GM19324 (cell line): ENCODE data around the gene POLR2I.

Experiments used
- ATAC-seq: cut with Tn5 transposase; IDR thresholded peaks from one replicate; pipeline ENCODE4 v1.9.1; 2021; ENCODE audit warnings: mild to moderate bottlenecking, moderate library complexity; ENCODE audit not compliant: unreplicated experiment, low FRiP score

Gene POLR2I

DNA sequence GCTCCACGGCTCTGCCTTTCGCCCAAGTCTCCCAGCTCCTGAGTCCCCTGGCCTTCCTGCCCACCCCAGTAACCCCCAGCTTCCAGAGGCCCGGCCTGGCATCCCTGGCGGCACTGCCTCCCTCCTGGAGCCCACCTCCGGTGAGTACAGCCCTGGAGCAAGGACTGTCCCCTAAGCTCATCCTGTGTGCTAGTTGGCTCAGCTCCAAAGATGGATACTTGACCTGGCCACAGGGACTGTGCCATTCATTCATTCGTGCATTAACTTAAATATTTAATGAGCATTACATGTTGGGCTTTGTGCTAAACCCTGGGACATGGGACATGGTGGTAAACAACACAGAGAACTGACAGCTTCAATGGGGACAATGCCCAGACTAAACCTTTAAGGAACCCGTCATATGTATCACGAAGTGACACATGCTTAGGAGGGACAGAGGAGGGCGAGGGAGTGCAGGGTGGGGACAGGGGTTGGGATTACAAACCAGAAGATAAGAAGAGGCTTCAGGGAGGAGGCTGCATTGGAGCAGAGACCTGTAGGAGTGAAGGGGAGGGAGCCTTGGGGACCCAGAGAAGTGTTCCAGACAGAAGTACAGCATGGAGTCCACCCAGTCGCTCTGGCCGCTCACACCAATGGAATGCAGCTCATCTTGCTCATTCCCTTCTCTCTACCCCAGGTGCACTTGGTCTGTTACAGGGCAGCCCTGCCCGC, 10.7 kb downstream of the POLR2I start:
- ATAC-seq: no peak

DNA sequence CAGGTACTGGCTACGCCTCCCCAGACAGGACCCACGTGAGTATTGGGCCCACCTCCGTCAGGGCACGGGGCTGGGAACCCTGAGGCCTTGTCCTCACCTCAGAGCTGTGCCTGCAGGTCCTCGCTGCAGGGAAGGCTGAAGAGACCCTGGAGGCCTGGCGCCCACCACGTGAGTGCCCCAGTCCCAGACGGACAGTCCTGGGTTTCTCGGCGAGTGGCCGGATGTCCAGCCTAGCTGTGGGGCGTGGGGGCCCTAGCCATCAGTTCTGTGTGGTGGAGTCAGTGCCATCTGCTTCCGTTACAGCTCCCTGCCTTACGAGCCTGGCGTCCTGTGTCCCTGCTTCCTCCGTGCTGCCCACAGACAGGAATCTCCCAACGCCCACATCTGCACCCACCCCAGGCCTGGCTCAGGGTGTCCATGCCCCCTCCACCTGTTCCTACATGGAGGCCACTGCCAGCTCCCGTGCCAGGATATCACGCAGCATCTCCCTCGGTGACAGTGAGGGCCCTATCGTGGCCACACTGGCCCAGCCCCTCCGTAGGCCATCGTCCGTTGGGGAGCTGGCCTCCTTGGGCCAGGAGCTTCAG, 11.5 kb downstream of the POLR2I start:
- ATAC-seq: no peak

DNA sequence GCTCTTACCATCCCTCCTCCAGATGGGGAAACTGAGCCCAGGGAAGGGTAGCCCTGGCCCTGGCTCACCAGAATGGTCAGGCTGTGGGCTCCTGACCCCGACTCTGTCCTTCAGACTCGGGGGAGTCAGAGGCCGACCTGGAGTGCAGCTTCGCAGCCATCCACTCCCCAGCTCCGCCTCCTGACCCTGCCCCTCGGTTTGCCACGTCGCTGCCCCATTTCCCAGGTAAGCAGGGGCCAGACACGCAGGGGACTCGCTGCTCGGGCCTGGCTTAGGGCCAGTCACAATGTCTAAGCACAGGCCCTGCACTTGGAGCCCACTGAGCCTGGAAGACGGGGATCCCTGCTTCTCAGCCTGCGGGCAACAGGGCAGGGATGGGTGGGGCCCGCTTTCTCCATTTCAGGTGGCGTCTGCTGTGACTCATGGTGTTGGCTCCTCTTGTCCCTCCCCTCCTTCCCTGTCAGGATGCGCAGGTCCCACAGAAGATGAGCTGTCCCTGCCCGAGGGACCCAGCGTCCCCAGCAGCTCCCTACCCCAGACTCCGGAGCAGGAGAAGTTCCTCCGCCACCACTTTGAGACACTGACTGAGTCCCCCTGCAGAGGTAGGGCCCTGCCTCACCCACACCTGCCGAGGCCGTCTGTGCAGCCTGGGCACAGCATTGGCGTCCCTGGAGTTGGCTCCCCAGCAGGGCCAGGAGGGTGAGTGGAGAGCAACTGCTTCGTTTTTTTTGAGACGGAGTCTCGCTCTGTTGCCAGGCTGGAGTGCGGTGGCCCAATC, 12.9 kb downstream of the POLR2I start:
- ATAC-seq: no peak

DNA sequence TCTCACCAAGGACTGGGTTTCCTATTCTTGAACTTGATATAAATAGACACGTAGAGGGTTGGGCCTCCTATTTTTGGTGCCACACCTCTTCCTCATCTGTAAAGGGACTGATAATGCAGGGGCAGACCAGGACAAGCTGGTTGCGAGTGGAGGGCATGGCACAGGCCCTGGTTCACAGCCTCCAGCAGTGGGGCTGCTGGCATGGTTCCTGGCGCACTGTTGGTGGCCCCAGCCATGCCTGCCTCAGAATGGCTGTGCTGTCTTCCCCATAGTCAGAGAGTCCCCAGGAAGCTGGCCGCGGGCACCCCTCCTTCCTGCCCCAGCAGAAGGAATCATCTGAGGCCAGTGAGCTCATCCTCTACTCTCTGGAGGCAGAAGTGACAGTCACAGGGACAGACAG, 14.2 kb downstream of the POLR2I start:
- no peak for ATAC-seq

DNA sequence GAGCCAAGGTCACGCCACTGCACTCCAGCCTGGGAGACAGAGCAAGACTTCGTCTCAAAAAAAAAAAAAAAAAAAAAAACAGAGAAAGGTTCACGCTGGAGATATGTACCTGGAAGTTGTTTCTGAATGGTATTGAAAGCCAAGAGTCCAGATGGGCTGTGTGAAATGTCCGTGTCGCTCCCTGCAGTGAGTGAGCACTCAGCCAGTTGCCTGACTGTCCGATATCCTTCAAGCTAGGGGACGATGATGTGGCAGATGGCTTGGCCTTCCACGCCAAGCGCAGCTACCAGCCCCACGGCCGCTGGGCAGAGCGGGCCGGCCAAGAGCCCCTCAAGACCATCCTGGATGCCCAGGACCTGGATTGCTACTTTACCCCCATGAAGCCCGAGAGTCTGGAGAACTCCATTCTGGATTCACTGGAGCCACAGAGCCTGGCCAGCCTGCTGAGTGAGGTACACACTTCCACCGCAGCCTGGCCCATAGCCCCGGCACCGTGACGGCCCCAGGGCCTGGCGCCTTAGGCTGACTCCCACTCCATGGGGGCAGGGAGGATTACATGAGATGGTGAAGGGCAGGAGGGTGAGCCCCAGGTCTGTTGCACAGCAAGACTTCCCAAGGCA, 15.4 kb downstream of the POLR2I start:
- ATAC-seq: no peak

DNA sequence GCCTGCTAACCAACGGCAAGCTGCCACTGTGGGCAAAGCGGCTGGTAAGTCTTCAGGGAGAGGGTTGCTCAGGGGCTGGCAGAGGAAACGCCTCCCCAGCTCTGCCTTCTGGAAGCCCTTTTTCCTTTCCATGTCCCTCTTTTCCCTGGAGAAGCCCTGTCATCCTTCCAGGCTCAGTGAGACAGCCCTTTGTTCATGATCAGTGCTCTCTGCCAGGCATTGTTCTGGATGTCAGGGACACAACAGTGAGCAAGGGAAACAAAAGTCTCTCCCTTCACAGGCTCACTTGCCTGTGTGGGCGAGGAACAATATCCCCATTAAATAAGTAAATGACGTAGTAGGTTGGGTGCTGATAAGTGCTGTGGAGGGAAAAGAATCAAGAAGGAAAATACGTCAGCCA, 17.6 kb downstream of the POLR2I start:
- no peak for ATAC-seq

DNA sequence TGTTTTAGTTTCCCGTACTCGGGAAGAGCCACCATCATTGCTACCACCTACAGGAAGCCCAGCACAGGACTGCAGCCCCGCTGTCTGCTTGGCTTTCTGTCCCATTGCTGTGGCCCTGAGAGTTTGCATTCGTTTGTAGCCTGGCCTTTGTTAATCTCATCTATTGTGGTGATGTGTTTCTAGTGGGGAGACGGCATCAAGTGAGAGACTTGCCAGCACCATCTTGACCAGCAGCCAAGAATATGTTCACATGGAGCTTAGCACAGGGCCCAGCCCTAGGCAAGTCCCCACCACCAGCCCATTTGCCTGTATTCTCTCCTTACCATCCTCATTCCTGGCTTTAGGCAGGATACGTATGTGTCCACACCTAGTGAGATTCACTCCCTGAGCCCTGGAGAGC, 21.0 kb downstream of the POLR2I start:
- no peak for ATAC-seq

DNA sequence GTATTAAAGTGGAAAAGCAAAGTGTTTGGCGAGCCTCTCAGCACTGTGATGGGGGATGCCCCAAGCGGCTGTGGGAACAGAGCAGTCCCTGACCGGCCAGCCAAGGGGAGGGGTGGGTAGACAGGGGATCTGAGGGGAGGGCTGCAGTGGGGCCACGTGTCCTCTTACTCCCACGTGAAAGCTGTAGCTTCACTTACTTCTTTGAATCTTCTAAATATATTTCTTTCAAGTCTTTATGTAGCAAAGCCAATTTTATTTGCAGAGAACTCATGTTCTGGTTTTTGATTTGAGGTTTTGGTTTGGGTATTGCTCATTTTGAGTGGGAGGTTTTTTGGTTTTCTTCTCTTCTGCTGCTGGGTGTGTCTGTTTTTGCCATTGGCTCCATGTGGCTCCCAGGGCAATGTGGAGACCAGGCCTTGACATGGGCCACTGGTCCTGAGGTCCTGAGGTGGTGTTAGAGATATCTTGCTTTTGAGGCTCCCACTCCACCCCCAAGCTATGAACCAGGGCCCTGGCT, 21.5 kb downstream of the POLR2I start:
- no peak for ATAC-seq

DNA sequence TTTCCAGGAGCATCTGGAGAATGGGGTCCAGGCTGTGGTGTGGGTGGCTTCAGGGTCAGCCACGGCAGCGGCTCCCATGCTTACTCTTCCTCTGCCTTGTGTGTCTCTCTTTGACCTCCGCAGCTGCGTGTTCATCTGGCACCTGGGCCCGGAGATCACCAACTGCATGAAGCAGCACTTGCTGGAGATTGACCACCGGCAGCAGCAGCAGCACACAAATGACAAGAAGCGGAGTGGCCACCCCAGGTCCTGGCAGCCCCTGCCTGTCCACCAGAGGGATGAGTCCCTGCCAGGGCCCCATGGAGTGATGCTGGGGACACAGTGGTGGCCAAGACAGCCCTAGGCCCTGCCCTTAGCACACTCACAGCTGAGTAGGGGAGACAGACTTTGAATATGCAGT, 22.1 kb downstream of the POLR2I start:
- ATAC-seq: no peak

DNA sequence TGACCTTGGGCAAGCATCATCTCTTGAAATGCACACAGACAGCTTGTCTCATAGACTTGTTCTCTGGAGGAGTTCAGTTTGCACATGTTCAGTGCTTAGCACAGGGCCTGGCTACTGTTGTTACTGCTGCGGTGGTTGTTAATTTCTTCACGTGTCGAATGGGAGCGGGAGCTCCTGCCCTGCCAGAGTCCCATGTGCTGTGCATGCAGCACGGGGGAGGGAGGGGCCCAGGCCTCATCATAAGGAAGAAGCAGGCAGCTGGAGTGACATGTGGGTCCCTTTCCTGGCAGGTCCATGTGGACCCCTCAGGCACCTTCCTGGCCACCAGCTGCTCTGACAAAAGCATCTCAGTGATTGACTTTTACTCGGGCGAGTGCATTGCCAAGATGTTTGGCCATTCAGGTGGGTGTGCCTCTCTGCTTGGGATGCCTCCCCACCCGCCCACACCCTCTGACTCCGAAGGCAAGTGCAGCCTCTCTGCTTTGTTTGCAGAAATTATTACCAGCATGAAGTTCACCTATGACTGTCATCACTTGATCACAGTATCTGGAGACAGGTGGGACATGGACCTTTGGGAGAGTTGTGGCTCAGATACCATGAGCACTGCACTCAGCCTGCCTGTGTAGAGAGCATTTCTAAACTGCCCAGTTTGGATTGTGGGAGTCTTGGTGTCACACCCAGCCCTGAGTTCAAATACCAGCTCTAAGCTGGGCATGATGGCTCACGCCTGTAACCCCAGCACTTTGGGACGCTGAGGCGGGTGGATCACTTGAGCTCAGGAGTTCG, 23.6 kb downstream of the POLR2I start:
- ATAC-seq: no peak

DNA sequence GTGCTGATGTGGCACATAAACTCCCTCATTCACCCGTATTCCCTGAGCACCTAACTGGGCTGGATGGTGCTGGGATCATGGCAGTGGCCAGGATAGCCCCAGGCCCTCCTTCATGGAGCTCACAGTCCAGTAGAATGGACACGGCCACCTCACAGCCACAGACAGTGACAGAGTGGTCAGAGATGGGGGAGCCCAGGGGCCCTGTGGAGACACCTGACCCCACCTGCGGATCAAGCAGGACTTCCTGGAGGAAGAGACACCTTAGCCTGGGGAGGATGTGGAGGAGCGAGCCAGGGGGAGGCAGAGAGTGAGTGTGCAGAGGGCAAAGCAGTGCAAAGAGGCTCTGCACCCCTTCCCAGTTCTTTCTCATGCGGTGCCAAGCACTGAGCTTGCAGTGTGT, 24.8 kb downstream of the POLR2I start:
- ATAC-seq: no peak

DNA sequence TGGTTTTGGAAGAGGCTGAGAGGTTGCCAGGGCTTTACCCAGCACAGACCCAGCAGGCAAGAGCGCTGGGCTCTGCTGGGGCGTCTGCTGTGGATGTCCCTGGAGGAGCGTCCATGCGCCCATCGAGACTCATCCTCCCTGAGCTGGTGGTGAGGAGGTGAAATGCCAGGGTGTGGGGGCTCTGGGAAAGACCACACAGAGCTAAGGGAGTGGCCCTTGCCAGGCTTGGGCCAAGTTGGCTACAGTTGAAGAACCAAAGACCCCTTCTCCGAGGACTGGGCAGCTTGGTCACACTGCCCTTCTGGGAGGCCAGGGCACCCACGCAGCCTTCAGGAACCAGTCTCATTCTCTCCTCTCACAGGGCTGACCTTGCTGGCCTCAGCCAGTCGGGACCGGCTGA, 28.3 kb downstream of the POLR2I start:
- no peak for ATAC-seq

DNA sequence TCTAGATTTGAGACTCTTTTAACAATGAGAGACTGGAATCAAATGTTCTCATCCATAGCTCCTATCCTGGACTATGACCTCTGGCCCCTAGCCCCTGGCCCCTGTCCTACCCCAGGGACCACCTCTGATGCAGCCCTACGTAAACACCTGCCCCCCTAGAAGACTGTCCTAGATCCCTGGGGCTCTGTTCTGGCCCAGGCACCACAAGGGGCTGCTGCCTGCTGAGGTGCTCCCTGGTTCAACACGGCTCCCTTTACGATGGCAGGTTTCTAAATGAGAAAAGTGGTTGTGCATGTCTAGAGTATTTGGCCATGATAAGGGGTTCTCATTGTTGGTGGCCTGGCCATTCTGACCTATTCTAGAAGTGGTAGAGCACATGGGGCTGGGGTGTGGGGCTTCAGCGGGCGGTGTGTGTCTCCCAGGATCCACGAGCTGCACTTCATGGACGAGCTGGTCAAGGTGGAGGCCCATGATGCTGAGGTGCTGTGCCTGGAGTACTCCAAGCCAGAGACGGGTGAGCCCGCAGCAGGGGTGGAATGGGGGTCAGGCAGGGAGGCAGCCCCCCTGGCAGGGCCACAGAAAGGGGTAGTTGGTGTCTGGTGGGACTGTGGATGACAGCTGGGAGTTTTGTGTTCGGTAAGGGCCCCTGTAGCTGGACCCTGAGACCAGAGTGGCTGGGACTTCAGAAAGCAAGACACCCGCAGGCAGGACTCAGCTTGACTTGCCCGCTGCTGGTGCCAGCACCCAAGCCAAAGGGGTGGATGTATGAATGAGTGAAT, 30.3 kb downstream of the POLR2I start:
- ATAC-seq: no peak

DNA sequence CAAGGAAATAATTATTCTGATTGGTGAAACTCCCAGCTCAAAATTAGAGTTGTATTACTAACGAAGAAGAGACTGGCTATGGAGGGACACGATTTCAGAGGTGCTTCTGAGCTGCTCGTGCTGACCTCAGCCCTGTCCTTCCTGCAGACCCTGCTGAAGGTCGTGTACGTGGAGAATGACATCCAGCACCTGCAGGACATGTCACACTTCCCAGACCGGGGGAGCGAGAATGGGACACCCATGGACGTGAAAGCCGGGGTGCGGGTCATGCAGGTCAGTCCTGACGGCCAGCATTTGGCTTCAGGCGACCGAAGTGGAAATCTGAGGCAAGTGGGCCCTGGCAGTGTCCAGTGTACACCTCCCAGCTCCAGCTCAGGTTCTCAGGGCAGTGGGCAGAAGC, 31.8 kb downstream of the POLR2I start:
- ATAC-seq: no peak

DNA sequence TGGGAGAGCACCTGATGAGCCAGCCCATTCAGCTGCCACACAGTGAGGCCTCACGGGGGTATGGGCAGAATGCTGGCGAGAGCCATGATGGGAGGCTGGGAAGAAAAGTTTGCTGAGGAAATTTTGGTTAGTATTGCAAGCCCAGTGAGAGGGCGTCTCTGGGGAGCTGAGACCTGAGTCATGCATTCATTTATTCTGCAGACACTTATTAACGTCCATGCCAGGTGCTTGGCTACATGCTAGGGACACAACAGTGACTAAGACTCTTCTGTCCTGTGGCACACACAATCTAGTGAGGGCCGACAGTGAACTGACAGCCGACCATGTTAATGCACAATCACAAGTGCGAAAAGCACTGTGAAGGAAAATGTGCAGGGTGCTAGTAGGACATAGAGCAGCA, 32.8 kb downstream of the POLR2I start:
- ATAC-seq: no peak

DNA sequence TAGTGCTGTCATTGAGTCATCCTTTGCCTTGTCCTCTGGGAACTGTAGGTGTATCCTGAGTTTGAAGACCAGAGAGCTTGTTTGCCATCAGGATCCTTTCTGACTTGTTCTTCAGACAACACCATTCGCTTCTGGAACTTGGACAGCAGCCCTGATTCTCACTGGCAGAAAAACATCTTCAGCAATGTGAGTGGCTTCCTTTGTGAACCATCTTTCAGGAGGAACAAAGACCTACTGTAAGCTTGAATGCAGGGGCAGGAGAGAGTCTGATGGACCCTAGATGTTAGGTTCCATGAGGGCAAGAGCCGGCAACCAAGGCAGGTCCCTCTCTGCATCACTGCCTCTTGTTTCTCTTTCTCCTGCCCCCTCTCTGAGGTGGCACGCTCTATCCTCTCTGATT, 33.3 kb downstream of the POLR2I start:
- no peak for ATAC-seq

DNA sequence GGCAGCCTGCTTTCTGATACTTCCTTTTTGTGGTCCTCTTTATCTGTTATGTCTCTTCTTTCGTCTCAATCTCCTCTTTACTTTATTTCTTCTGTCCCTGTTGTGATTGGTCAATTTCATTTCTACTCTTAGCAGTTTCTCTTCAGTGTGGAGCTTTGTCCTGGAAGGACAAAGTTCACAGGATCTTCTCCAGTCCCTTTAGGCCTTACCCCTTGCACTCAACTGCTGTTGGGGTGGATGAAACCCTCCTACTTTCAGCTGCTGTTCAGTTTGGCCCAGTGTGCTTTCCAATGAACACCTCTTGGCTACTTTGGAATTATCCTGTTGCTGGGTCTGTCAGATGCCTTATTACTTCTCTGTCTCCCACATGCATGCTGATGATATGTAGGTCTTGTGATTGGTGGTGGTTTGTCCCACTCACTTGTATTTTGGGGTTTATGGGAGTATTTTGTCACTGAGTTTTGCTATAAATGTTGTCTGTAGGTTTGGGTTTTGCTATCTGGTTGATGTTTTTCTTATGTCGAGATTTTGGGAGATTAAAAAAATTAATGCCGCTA, 35.2 kb downstream of the POLR2I start:
- no peak for ATAC-seq

DNA sequence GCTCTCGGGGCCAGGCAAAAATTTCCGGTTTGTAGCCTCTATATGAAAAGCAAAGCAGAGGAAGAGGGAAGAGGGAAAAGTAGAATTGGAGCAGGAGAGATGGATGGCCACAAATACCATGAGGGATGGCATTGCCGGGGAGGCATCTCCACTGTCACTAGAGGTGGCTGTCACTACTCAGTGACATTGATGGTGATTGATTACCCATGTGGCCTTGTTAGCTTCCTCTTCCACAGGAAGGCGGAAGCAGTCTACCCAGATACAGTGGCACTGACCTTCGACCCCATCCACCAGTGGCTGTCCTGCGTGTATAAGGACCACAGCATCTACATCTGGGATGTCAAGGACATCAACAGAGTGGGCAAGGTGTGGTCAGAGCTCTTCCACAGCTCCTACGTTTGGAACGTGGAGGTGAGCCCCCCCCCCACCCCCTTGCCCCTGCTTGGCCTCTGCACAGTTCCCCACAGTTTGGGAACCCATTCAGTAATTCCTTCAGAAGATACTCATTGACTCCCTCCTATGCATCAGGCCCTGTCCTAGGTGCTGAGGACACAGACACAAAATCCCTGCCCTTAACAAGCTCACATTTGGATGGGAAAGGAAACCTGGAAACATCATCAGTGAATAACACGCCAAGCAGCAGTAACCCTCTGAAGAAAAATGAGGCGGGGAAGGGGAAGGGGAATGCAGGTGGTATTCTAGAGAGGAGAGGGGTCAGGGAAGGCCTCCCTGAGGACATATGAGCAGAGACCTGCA, 41.4 kb downstream of the POLR2I start:
- no peak for ATAC-seq

DNA sequence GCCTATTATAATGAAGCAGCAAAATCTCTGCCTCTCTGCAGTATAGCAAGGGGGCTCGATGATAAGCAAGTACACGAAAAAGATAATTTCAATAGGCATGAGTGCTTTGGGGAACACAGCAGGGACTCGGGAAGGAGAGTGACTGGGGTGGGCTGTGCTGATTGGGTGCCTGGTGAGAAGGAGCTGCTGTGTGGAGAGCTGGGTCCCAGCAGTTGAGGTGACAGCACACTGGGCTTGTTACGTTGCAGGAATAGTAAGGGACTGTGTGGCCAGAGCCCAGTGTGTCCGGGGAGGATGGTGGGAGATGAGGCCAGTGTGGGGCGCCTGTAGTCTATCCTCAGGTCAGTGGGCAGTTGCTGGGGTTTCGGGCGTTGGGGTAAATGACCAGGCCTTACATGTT, 42.6 kb downstream of the POLR2I start:
- no peak for ATAC-seq
